MM.1S (cell line): ENCODE measurements around the gene STK26.

Source experiments
- CTCF ChIP-seq: fragments of 300-600 bp; sonication (generic); IDR thresholded peaks from 2 replicates; pipeline ENCODE4 v1.5.1; 2016; ENCODE audit warnings: antibody characterized with exemption, low read length, mixed read lengths
- EZH2 ChIP-seq: fragments of 300-600 bp; sonication (generic); optimal IDR thresholded peaks from 2 replicates; pipeline ENCODE3; 2017; ENCODE audit warnings: low read depth, mild to moderate bottlenecking, antibody characterized with exemption, low read length, mixed read lengths
- EZH2phosphoT487 ChIP-seq: fragments of 300-600 bp; sonication (generic); IDR thresholded peaks from 2 replicates; pipeline ENCODE4 v1.6.1; 2018; ENCODE audit warnings: antibody characterized with exemption, low read length

GRCh38 chrX:132063334-132063733 lies 40.2 kb downstream of the STK26 start:
- TF ChIP-seq EZH2: no peak
- no peak for TF ChIP-seq CTCF
- TF ChIP-seq EZH2phosphoT487: no peak
